ENCODE results near the gene SMYD3. TPM values are rescaled to one million over a fixed set of nuclear protein-coding genes. Genes with fewer than 3 reads are reported as not detected.

The SMYD3 gene
- total RNA-seq, 2 experiments from 2014 or later, result 22.6 to 24.6 TPM

DNA sequence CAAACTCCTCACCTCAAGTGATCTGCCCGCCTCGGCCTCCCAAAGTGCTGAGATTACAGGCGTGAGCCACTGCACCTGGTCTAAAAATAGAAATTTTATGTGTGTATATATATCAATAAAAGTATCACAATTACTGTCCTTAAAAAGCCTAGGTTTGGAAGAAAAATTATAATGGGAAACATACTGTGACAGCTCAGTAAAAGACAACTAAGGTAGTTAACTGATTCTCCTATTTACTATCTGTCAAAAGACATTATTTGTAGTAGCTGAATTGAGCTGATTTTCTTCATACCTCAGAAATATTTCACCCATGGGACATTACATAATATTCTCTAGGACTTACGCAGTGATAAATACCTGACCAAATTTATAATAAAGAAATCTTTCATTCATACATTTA, 122.5 kb downstream of the SMYD3 start:
- Mint-ChIP-seq H3K27ac (no peak overlapping the region), H3K4me3 (no peak overlapping the region), H3K27me3 (no peaks in the 10 kb centered on the region), H3K36me3 (ENCODE audit: low read depth) (peaks cover 2% of the 10 kb centered on the region), H3K4me1 (ENCODE audit: low read depth) (peaks cover 10% of the 10 kb centered on the region), H3K9me3 (no peaks in the 10 kb centered on the region)
- no peak for TF ChIP-seq CTCF (IDR thresholded peaks at IDR 0.05)
- intact Hi-C loops (cut with micrococcal nuclease), result no loop called here
- ChIA-PET POLR2A (no interaction called here), CTCF (no interaction called here)
- ATAC-seq (no peak), DNase-seq (no peak)

DNA sequence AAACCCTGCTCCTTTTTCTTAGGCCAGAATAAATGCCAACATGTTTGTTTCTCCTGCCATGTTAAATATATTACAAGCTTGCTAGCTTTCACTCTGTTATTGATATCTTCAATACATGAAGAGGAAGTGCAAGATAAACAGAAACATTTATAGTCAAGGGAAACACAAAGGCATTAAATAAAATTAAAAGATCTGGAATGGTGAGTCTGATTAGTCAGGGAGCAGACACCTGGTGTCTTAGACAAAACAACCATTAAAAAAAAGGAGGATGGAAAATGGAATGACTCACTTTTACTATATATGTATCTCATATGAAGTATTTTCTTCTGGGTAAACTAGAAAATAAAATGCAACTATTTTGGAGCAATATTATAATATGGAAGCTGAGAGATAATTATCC, 123.3 kb downstream of the SMYD3 start:
- TF ChIP-seq CTCF (IDR thresholded peaks at IDR 0.05), result no peak
- ATAC-seq, result no peak
- no peak for DNase-seq
- CTCF ChIA-PET, result no interaction called here
- Mint-ChIP-seq H3K36me3 (ENCODE audit: low read depth) (peaks cover 2% of the 10 kb centered on the region), H3K4me1 (ENCODE audit: low read depth) (peaks cover 10% of the 10 kb centered on the region), H3K4me3 (no peak overlapping the region), H3K27me3 (no peaks in the 10 kb centered on the region), H3K27ac (no peak overlapping the region), H3K9me3 (no peaks in the 10 kb centered on the region)
- POLR2A ChIA-PET, result no interaction called here
- intact Hi-C loops (cut with micrococcal nuclease), result no loop called here

- no peak overlapping the region for H3K4me3 Mint-ChIP-seq
- H3K9me3 Mint-ChIP-seq, result no peaks in the 10 kb centered on the region
- DNase-seq, result no peak
- POLR2A ChIA-PET, result no interaction called here
- peaks cover 10% of the 10 kb centered on the region for H3K4me1 Mint-ChIP-seq (ENCODE audit: low read depth)
- ATAC-seq, result no peak
- H3K27me3 Mint-ChIP-seq, result no peaks in the 10 kb centered on the region
- intact Hi-C loops (cut with micrococcal nuclease), result no loop called here
- no peak overlapping the region for H3K27ac Mint-ChIP-seq
- peaks cover 2% of the 10 kb centered on the region for H3K36me3 Mint-ChIP-seq (ENCODE audit: low read depth)
- no peak for TF ChIP-seq CTCF (IDR thresholded peaks at IDR 0.05)
- CTCF ChIA-PET, result no interaction called here
Measured at GRCh38 chr1:246383239-246383589, 123.9 kb downstream of the SMYD3 start.

DNA sequence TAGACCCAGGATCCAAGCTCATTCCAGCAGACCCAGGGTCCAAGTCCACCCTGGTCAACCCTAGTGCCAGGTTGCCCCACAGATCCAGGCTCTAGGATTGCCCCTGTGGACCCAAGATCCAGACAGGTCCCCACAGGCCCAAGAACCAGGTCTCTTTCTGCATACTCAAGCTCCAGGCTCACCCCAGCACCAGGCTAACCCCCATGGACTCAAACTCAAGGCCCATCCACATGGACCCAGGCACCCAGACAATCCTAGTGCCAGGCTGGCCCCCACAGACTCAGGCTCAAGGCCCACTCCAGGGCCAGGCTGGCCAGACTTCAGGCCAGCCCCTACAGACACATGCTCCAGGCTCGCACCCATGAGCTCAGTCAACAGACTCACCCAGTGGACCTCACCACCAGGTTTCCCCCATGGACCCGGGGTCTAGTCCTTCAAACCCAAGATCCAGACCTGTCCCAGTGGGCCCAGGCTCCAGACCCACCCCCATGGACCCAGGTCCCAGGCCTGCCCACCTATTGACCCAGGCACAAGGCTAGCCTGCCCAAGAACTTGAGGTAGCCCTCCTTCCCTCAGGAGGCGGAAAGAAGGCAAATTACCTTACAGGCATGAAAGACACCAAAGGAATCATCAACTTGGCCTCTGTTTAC, 124.4 kb downstream of the SMYD3 start:
- DNase-seq (no peak), ATAC-seq (no peak)
- CTCF ChIA-PET, result no interaction called here
- Mint-ChIP-seq H3K36me3 (ENCODE audit: low read depth) (peaks cover 2% of the 10 kb centered on the region), H3K27me3 (no peaks in the 10 kb centered on the region), H3K27ac (no peak overlapping the region), H3K9me3 (no peaks in the 10 kb centered on the region), H3K4me1 (ENCODE audit: low read depth) (peaks cover 10% of the 10 kb centered on the region), H3K4me3 (no peak overlapping the region)
- no peak for TF ChIP-seq CTCF (IDR thresholded peaks at IDR 0.05)
- POLR2A ChIA-PET, result no interaction called here
- intact Hi-C loops (cut with micrococcal nuclease), result no loop called here

DNA sequence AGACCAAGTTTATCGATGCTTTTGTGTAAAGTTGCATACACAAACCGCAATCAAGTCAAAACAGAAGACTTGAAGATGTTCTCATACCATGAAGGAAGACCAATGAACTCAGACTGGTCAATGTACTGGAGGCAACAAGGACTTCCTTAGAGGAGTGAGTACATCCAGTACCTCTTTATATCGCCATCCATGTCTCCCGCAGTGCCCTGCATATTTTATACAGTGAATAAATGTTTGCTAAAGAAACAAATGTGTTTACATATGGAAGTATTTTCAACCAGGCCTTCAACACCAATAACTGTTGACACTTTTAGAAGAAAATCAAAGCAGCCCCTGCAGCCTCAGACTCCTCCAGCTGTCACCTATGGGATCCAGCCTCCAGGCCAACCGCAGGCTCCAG, 125.6 kb downstream of the SMYD3 start:
- ChIA-PET CTCF (no interaction called here), POLR2A (no interaction called here)

More for the DNA sequence above, 125.6 kb downstream of the SMYD3 start:
- Mint-ChIP-seq H3K27ac (no peak overlapping the region), H3K4me3 (no peak overlapping the region), H3K9me3 (no peaks in the 10 kb centered on the region), H3K27me3 (no peaks in the 10 kb centered on the region), H3K4me1 (ENCODE audit: low read depth) (peaks cover 10% of the 10 kb centered on the region), H3K36me3 (ENCODE audit: low read depth) (peaks cover 3% of the 10 kb centered on the region)
- no peak for DNase-seq
- TF ChIP-seq CTCF (IDR thresholded peaks at IDR 0.05), result no peak
- intact Hi-C loops (cut with micrococcal nuclease), result no loop called here
- no peak for ATAC-seq
